ENCODE data around the gene ACE2.
"Not testable (repeated sequence)": the region's sequence is repeated elsewhere in the genome, so short reads cannot be mapped to it uniquely, and the experiment has no call there.

The ACE2 gene

DNA sequence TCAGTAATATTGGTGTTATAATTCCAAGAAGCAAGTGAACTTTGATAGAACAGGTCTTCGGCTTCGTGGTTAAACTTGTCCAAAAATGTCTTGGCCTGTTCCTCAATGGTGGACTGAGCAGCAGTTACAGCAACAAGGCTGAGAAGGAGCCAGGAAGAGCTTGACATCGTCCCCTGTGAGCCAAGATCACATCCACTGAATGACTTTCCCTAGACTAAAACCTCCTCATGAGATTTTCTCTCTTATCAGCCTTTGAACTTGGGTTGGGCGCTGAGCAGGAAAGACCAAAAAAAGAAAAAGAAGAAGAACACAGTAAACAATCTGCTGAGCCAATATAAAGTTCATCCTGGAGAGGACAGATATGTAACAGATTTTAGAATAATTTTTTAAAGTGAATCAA, at the start of gene ACE2:
Gene ACE2, minus strand, starts transcription at position 216 of the 400 bp plus-strand sequence. Its CDS starts 49 bp downstream, at position 167.
- DNase-seq (ENCODE audit: low read depth, low spot score) = no peak

DNA sequence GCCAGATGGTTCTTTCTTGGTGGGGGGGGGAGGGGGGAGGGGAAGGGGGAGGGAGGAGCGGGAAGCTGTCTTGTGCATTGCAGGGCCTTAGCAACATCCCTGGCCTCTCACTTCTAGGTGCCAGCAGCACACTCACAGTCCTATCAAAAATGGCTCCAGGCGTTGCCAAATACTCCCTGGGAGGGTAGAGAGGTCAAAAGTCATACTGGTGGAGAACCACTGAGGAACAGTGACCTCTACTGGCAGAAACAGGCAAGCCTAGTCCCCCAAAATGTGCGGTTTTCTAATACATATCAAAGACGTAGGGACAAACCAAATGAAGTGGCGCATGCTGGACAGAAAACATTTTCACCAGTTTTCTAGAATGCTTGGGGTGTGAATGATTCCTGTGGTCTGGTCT, 46.8 kb upstream of the ACE2 start:
- DNase-seq (ENCODE audit: low read depth, low spot score) = not testable (repeated sequence)

DNA sequence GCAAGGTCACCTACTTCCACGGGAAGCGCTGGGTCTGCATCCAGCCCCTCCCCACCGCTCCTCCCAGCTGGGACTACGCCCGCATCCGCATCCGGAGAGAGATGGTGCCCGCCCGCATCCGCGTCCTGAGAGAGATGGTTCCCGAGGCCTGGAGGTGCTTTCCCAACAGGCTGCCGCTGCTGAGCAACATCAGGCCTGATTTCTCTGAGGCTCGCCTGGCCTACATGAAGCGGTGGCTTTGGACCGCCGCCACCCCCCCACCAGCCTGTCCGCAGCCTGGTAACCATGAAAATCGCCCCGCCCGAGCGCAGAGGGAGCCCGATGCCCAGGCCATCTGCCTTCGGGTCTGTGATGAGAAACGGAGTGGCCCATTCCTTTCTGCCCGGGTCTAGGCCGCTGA, 45.8 kb upstream of the ACE2 start:
- DNase-seq (ENCODE audit: low read depth, low spot score) = no peak

DNA sequence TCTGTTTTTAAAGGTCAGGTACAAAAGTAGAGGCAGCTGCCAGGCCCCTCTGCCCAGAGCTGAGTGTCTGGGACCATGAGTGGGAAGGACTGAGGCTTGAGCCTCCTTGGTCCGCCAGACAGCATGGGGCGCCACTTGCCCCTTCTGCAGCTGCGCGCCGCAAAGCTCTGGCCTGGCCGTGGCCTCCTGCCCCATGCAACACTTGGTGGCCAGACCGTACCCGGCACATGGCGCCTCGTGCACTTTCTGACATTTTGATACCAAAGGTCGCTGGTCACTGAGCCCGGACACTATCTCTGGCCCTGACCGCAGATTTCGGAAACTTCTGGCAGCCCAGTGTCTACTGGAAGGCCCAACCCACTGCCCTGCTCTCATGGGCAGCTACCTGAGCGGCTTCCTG, 45.3 kb upstream of the ACE2 start:
- no peak for DNase-seq (ENCODE audit: low read depth, low spot score)

DNA sequence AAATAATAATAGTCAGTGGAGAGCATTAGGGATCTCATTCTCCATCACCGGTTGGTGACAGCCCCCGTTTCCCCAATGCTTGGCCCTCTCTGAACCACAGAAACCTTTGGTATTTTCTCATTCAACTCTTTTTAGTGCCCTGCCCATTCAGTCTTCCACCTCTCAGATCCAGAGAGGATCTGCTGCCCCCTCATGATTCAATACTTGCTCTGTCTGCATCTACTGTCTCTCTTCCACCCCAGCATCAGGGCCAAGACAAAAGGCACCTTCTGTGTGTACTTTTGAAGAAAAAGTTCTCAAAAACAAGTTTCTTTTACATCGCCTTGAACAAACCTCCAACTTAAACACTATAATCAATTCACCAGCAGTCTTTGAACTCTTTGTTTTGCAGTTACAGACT, 44.5 kb upstream of the ACE2 start:
- peak; percentile 4 for DNase-seq (ENCODE audit: low read depth, low spot score)

DNA sequence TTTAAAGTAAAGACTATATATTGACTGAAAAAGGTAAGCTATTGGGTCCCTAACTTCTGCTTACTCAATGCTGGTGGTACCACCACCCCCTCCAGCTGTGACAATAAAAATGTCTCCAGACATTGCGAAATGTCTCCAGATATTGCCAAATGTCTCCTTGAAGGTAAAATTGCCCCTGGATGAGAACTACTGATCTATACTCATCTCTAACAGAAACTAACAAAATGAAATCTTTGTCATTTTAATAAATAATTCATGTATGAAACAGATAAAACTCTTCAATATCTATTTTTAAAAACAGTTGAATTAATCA, 43.8 kb upstream of the ACE2 start:
- DNase-seq (ENCODE audit: low read depth, low spot score) = no peak

DNA sequence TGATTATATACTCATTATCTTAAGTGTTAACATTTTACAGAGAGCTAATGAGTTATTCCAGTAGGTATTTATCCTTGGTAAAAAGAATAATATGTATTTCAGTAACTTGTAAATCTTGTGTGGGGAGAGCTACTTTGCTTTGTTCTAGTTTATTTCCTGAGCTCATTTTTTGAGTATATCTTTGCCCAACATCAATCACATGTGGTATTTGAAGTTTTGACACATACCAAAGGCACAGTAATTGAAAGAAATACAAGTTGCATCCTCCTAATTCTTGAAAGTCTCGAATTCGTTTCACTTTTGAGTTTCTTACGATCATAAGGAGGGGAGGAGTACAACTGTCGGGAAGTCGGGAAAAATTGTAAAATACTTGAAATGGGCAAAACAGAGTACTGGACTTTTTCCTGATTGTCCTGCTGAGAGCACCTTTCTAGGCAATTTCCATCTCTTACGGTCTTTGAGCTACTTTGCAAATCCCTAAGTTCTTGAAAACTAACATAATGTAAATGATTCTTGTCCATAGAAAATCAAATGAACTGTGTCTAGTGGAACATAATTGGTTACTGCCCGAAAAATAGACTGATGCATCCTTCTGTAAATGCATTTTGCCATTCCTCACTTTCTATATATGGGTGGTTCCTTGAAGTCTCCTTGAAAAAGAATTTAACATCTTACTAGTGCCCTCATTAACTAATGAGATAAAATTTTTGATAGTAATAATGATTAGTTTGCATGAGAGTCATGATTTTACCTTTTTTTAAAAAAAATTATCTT, 43.2 kb upstream of the ACE2 start:
- DNase-seq (ENCODE audit: low read depth, low spot score) = no peak

DNA sequence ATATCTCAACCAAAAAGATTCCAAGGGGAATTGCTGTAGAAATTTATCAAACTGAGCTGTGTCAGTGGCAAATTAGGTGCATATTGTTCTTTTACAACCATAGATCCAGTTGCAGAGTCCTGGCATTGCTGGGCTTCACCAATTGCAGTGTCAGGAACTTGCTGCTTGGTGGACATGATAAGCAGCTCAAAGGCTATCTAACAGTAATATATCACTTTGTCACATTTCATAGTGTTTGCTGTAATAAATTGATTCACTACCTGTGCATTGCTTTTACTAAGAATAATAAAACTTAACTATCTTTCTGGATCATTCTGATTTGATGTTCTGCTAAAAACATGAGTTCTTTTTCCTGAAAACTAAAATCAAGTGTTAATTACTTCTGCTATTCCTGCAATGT, 30.9 kb upstream of the ACE2 start:
- no peak for DNase-seq (ENCODE audit: low read depth, low spot score)

DNA sequence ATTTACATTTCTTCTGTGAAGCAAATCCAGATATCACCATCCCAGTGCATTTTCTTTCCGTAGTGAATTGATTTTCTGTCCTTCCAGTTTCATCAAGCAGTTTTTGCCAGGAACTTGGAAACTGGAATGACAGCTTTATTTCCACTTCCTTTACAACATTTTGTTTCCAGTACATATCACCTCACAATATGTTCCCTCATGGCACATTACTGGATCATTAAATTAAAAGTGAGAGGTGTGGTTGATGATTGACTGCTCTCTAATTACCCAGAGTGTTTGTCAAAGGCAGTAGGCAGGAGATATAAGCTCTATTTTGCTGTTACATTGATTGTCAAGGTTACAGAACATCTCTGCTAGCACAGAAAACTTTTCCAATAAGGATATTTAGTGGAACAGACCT, 22.3 kb upstream of the ACE2 start:
- DNase-seq (ENCODE audit: low read depth, low spot score) = no peak

DNA sequence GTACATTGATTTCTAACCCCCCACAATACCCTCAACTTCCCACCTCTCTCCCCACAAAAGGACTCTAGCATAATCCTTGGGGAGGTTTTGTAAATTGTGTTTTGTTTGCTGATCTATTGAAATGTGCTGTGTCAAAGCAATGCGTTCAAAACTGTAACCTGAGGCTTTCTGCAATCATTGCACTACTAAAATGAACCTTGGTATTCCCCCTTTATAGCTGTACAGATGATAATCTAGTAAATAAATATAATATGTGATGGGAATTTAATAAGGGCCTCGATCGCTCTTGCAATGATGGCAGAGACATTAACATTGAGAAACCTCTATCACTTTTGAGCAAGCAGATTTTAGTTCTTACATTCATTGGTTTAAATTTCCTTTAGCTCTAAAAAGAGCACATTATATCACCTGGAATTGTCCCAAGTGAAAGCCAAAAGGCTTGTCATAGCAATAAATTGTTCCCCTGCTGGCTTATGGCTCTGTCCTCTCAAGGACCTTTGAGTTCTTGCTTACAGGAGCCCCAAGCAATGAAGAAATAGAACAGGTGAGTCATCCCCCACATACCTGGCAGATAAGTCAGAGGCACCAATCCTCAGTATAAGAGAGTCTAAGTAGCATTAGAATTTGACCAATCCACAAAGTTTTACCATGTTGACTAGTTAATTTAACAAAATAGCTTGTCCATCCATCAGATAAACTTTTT, 18.4 kb upstream of the ACE2 start:
- DNase-seq (ENCODE audit: low read depth, low spot score) = peak; percentile 46

DNA sequence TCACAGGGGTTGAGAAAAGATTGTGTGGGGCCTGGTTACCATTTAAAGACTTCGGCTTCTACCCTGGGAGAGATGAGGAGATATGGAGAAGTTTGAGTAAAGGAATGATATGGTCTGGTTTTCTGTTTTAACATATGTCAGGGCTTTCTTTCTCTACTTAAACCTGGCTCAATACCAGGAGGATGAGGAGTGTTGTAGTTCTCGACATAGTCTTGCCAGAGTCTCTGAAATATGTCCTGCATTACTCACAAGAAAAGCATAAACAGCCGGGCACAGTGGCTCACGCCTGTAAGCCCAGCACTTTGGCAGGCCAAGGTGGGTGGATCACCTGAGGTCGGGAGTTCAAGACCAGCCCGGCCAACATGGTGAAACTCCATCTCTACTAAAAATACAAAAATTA, 16.4 kb upstream of the ACE2 start:
- DNase-seq (ENCODE audit: low read depth, low spot score) = no peak

DNA sequence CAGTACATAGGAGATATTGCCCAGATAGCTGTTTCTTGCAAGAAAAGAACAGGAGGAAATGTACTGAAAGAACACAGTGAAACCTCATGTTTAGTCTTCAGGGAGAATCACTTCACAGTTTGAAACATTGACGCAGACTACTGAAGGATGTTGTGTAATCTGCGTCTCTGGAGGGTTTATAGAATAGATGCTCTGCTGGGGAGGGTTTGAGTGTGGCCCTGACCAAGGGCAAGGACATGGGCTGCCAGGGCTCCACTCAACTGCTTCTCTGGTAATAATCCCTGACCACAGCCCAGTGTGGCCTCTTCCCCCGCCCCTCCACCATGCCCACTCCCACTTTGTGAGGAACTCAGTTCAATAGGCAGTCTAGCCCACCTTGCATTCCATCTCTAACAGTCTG, 15.8 kb upstream of the ACE2 start:
- no peak for DNase-seq (ENCODE audit: low read depth, low spot score)

DNA sequence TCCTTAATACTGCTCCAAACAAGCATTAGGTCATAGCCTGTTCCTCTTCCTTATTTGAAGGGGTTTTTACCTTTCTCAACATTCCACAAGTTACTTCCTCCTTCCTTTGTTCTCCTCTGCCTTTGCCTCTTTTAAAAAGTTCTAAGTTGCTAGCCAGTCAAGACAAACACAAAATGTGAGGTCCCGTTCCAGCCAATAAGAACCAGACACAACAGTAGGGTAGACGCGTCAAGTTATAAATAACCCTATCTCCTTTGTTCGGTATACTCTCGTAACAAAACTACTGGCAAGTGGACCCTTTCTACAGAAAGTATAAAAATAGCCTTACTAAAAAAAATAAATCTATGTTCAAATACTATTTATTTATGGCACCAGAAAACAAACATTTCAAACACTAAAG, 6.3 kb upstream of the ACE2 start:
- no peak for DNase-seq (ENCODE audit: low read depth, low spot score)

DNA sequence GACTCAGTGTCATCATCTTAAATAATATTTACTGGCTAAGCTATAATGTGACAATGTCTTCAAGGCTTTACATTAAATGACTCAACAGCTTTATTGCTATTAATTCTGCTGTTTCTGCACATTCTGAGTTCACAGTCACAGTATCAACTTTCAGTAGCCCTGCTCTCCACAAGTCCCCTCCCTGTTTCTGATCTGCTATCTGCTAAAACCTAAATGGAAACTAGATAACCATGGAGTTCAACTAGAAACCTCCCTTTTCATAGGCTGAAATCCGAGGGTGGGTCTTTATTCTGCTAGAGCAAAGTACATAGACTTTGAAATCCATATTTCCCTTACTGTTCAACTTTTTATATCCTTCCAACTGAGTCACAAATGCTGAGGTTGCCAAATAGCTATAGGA, 5.4 kb upstream of the ACE2 start:
- no peak for DNase-seq (ENCODE audit: low read depth, low spot score)

DNA sequence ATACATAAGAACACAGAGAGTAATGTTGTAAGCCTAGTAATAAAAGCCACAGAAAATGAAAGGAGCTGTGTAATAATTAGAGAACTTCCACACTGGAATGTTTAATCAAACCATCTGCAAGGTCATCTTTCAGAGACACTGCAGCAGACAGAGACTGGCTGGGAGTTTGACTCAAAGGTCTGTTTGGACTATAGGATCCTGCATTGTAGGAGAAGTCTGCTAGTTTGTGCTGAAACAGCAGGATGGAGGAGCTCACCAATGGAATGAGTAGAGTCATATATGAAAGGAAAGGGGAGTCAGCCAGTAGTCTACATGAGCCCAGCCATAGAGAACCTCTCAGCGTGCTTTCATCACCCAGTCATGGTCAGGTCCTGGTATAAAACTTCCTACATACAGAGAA, 4.5 kb upstream of the ACE2 start:
- DNase-seq (ENCODE audit: low read depth, low spot score) = no peak

DNA sequence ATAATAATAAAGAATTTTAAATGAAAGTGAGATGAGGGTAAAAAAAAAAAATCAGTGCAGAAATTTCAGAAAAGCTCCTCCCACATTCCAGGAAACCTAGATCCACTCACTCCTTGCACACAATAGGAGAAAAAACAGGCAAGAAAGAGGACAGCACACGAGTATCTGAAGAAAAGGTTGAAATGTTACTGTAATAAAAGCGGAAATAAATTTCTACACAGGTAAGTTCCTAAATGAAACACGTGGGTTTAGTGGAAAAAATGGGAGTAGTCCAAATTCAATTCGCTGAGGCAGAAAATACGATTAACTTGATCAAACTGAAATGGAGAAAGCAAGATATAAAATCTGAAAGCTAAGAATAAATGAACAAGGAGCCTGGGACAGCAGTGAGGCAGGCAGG, 2.0 kb upstream of the ACE2 start:
- DNase-seq (ENCODE audit: low read depth, low spot score) = no peak

DNA sequence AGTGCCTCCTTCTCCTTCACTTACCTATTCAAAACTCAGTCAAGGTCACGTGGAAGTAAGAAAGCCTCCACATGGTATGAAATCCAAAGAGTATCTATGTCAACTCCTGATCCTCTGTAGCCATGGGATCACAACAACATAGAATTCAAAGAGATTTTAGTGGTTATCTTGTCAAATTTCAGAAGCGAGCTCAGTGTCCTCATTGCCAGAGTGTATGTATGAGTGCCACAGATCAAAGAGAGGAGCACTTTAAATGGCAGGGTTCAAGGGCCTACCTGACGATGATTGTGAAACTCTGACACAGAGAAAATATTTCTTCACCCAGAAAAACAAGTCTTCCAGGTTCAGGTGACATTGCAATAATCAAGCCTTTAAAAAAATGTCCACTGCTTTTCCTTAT, 1.2 kb upstream of the ACE2 start:
- DNase-seq (ENCODE audit: low read depth, low spot score) = no peak

DNA sequence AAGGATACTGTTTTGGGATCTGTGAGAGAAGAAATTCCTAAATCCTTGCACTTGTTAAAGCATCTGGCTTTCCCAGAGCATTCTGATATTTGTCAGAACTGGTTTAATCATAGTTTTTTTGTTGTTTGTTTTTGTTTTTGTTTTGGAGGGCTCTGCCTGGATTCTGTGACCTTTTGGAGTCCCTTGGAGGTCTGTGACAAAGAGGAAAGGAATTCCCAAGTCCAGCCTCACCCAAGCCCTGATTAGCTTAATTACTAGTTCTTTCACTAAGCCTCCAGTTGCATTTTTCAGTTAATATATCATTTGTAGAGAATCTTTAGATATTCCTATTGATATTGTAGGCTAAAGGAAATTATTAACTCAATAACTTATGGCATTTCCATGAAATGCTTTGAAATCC, 711 bp downstream of the ACE2 start:
- peak; percentile 14 for DNase-seq (ENCODE audit: low read depth, low spot score)

DNA sequence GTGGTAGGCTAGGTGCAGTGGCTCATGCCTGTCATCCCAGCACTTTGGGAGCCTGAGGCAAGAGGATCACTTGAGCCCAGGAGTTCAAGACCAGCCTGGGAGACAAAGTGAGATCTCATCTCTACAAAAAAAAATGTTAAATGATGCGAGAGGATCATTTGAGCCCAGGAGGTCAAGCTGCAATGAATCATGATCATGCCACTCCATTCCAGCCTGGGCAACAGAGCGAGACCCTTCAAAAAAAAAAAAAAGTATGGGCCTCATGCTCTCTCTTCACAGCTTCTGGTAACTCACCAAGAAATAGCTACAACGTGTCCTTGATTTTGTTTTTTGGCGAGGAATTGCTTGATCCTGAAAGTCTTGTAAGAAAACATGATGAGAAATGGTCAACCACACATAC, 1.3 kb downstream of the ACE2 start:
- DNase-seq (ENCODE audit: low read depth, low spot score) = no peak

DNA sequence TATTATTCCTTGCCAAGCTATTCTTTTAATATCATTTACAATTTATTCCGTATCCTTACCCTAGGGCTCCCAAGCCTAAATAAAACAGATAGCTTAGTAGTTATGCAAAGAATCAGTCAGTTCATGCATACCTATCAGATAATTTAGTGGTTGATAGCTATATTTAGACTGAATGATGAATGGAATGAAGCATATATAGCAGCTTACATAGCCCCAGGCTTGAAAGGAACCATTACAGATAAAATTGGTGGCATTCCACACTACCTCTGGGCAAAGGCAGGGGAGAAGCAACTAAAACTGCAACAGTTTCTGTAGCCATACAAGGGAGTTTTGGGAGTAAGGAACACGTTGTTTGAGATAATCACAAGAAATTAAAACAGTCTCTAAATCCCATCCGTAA, 2.7 kb downstream of the ACE2 start:
- DNase-seq (ENCODE audit: low read depth, low spot score) = peak; percentile 16

DNA sequence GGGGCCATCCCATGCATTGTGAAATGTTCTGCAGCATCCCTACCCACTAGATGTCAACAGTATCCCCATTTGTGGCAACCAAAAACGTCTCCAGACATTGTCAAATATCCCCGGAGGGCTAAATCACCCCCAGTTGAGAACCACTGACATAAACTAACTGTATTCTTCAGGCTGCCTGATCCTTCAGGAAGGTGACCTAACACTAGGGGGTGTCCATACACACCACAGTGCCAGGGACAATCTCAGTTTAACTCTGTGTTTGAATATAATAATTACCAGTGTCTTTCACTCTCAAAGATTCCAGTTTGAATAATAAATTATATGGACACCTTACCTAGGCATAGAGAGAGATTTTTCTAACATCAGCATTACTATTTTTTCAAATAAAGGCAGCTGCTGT, 6.4 kb downstream of the ACE2 start:
- no peak for DNase-seq (ENCODE audit: low read depth, low spot score)

DNA sequence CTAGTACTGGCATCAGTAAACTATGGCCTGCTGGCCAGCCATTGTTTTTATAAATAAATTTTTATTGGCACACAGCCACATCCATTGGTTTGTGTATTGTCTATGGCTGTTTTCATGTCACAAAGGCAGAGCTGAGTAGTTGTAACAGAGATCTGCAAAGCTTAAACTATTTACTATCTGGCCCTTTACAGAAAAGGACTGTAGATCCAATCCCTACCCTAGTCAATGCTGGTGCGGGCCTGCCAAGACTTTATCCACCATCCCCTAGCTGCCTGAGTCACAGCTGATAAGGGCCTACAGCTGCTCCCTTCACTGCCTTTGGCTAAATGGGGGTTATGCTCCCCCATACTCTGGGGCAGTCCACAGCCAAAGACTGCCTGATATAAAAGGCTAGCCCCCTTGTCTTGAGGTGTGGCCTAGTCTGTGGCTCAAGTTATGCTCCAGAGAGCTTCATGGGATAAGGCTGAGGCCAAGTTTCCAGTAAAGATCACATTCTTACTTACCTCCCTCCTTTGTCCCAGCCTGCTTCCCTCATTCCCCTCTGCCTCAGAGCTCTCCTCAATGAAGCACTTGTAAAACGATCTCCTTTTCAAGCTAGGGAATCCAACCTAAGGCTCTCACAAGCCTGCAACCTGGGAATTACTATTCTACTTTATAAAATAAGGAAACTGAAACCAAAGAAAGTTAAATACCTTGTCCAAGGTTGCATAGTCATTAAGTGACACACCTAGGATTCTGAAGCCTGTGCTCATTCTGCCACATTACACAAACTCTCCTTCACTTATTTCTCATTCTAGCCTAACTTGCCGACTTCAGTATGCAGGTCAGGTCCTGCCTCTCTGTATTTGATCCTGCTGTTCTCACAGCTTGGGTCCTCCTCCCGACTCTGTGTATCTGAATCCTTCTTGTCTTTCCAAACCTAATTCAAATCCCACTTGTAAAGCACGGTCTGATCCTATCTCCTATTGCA, 20.7 kb downstream of the ACE2 start:
- DNase-seq (ENCODE audit: low read depth, low spot score) = peak; percentile 64
